D721Med (cell line): ENCODE data around the gene DCP1B.

Experiments used
- DNase-seq: peaks from one replicate; pipeline ENCODE4 v3.0.0; 2011; ENCODE audit warnings: low spot score; ENCODE audit not compliant: insufficient read length
- FAIRE-seq: peaks from 2 replicates; lab custom pipeline; 2011; peaks lifted over from hg19 to GRCh38; lab: Jason Lieb, UNC
- CTCF ChIP-seq: IDR thresholded peaks from 2 replicates; pipeline ENCODE4 v1.5.1; 2012; ENCODE audit warnings: mild to moderate bottlenecking, control low read depth; ENCODE audit not compliant: insufficient read depth; ENCODE audit errors: missing control alignments

Gene DCP1B

GRCh38 chr12:2008677-2009076 lies 4.4 kb upstream of the DCP1B start:
- DNase-seq (no peak), FAIRE-seq (no peak)
- TF ChIP-seq CTCF = no peak

- DNase-seq = no peak
- peak; percentile 35 for FAIRE-seq
Observed at GRCh38 chr12:2003676-2004112, 563 bp downstream of the DCP1B start.

GRCh38 chr12:1995205-1995896 lies 8.9 kb downstream of the DCP1B start:
- no peak for TF ChIP-seq CTCF
- DNase-seq (no peak), FAIRE-seq (no peak)

More at GRCh38 chr12:2003676-2004112, 563 bp downstream of the DCP1B start:
- no peak for TF ChIP-seq CTCF

GRCh38 chr12:1994429-1995143 lies 9.7 kb downstream of the DCP1B start:
- DNase-seq = no peak
- TF ChIP-seq CTCF = no peak
- no peak for FAIRE-seq

- DNase-seq (no peak), FAIRE-seq (no peak)
- TF ChIP-seq CTCF = no peak
Observed at GRCh38 chr12:1993871-1994371, 10.3 kb downstream of the DCP1B start.

- no peak for TF ChIP-seq CTCF
- FAIRE-seq = no peak
- no peak for DNase-seq
Observed at GRCh38 chr12:1993341-1993740, 10.9 kb downstream of the DCP1B start.
